ENCODE measurements around the gene CELF4. TPM values are rescaled to one million over a fixed set of nuclear protein-coding genes. Genes with fewer than 3 reads are reported as not detected.
"Not testable (repeated sequence)": the region's sequence is repeated elsewhere in the genome, so short reads cannot be mapped to it uniquely, and the experiment has no call there.

CELF4 gene
- total RNA-seq, 1 donor from 2014 or later = 0.13 TPM

GRCh38 chr18:37361335-37362157 lies 204.1 kb downstream of the CELF4 start:
- DNase-seq (ENCODE audit: low read depth in 2 of 2) = no peak

GRCh38 chr18:37358061-37358460 lies 207.5 kb downstream of the CELF4 start:
- DNase-seq (ENCODE audit: low read depth in 2 of 2) = not testable (repeated sequence)

DNA sequence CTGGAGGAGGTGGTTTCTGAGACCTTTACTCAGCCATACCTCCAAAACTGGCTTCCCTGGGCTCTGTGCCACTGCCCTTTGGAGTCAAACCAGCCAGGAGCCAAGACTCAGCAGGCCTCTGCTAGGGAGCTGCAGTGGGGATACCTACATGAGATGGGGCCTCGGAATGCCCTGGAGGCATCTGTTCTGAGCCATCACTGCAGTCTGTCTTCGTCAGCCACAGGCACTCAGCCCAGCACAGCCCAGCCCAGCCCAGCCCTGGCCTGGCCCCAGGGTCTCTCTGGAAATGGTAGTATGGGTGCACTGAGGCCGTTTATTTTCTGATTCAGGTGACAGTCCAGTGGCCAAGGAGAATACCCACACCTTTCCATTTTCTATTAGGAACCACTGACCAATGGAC lies 209.8 kb downstream of the CELF4 start:
- DNase-seq (ENCODE audit: low read depth in 2 of 2) = no peak

DNA sequence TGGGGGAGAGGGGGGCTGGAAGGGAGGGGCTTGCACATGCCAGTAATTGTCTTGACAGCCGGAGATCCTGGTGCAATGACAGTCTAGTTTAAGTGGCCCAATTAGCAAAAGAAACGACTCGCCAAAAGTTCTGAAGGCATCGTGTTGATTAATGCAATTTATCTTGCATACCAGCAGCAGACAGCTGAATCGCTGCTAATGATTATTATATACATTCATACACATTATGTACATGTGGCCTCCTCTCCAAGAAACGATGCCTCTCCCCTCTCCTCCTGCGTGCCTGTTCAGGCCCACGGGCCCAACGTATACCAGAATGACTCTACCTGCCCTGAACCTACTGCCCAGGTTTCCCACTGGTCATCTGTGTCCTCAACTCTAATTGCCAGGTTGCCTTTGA lies 214.5 kb downstream of the CELF4 start:
- no peak for DNase-seq (ENCODE audit: low read depth in 2 of 2)

- no peak for DNase-seq (ENCODE audit: low read depth in 2 of 2)
Measured at GRCh38 chr18:37348729-37349128, 216.9 kb downstream of the CELF4 start.

DNA sequence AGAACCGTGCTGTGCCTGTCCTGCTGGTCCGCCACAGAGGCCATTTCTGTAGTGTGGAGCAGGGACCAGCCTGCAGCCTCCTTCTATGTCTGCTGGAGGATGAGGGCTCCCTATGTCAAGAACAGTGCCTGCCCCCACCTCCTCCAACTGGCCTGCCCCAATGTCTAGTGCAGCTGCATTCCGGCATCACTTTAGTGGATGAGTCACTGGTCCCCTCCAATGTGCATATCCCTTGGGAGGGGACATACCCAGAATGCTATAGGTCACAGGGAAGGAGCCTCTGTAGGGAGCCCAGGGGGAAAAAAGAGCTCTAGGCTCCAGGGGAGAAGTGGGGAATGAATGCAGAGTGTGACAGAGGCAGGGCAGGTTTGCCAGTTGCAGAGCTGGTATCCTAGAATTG lies 219.6 kb downstream of the CELF4 start:
- no peak for DNase-seq (ENCODE audit: low read depth in 2 of 2)

GRCh38 chr18:37343542-37343851 lies 222.1 kb downstream of the CELF4 start:
- no peak for DNase-seq (ENCODE audit: low read depth in 2 of 2)

GRCh38 chr18:37341473-37342086 lies 224.0 kb downstream of the CELF4 start:
- DNase-seq (ENCODE audit: low read depth in 2 of 2) = no peak

- DNase-seq (ENCODE audit: low read depth in 2 of 2) = no peak
Measured at GRCh38 chr18:37341016-37341415, 224.6 kb downstream of the CELF4 start.

DNA sequence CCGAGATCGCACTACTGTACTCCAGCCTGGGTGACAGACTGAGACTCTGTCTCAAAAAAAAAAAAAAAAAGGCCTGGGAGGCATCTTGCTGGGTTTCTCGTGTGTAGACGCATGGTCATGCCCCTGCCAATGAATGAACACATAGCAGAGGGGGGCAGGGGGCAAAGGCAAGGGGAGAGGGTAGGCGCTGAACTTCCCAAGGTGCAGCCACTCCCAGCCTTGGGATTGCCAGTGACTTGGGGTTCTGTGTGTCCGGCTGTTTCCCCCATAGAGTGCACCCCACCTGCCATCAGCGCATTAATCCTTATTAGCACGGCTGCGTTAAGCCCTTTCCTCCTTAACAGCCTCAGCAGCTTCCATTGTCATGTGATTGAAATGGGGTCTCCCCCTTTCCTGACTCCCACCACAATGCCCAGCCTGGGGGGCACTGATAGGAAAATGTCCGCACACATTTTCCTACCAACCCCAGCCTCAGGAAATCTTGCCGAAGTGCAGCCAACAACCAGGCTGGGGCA lies 225.8 kb downstream of the CELF4 start:
- DNase-seq (ENCODE audit: low read depth in 2 of 2) = no peak

GRCh38 chr18:37336568-37337285 lies 228.9 kb downstream of the CELF4 start:
- DNase-seq (ENCODE audit: low read depth in 2 of 2) = no peak

DNA sequence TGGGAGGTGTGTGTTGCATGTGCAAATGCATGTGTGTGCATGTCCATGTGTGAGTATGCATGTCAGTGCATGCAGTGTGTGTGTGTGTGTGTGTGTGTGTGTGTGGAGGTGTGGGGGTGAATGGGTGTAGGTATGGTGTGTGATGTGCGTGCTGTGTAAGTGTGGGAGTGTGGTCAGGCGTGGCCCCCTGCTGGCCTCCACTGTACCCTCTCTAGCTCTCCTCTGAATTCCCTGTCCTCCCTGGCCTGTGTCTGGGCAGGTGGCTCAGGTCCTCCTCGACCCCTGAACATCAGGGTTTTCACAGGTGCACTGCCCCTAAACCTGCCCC lies 230.2 kb downstream of the CELF4 start:
- DNase-seq (ENCODE audit: low read depth in 2 of 2) = peak in 1 of 2 donors; percentile 34

GRCh38 chr18:37334631-37335408 lies 230.8 kb downstream of the CELF4 start:
- no peak for DNase-seq (ENCODE audit: low read depth in 2 of 2)

DNA sequence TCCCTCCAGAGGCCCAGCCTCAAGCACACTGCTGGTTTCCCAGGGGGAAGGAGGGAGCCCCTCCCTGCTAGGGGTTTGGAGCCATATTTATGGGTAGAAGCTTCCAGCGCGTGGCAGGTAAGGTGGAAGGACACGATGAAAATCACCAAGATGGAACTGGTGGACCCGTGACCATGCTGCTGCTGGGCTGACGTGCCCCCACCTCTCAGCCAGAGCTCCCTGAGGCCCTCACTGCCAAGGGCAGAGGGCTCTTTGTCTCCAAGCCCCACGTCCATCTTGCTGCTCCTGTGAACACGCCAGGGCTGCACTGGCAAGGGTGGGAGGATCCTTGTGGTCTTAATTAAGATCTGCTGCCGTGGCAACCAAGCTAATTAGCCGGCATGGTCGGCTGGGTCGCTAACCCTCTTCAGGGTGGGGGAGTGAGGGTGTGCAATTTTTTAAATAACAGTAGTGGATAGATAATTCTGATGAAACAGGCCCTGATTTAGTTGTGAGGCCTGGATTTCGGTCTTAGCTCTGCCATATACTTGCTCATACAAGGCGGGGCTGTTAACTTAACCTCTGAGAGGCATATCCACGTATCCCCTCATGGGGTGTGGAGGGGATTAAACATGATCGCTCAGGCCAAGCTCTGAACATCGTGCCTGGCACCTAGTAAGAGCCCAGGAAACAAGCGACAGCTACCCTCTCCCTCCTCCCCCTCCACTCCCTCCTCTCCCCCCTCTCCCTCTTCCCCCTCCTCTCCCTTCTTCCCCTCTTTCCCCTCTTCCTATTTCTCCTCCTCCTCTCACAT lies 232.8 kb downstream of the CELF4 start:
- no peak for DNase-seq (ENCODE audit: low read depth in 2 of 2)

DNA sequence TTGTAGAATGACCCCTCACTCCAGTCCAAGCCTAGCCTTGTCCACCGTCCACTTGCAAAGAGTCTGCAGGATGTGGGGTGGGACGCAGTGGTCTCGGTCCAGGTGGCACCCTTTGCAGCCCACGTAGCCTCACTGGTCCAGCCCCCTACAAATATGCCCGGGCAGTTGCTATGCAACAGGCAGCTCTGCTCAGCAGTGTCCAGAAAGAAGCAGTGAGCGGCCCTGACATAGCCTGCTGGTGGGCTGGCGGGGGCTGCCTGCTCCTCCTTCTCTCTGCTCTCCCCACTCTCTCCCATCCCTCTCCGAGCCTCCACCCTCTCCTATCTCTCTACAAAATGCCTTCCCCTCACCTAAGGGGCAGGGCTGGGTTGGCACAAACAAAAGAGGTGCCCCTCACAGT lies 233.4 kb downstream of the CELF4 start:
- no peak for DNase-seq (ENCODE audit: low read depth in 2 of 2)

DNA sequence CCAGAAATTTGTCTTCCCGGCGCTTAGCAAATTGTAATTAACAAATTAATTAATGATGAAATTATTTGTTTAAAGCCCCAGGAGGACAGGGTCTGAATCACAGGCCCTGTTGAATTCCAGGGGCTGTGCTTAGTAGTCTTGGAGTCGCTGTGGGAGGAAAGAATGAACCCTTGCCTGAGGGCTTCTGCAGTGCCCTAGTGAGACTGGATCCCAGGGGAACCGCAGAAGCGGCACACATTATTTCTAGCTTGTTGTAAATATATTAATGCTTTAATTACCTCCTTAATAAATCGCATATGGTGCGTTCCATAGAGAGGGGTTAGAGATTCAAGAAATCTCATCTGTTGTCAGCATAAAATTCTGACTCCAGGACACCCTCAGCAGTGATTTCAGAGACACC lies 235.4 kb downstream of the CELF4 start:
- no peak for DNase-seq (ENCODE audit: low read depth in 2 of 2)

GRCh38 chr18:37328946-37329719 lies 236.5 kb downstream of the CELF4 start:
- DNase-seq (ENCODE audit: low read depth in 2 of 2) = no peak

- DNase-seq (ENCODE audit: low read depth in 2 of 2) = no peak
Measured at GRCh38 chr18:37327063-37327577, 238.5 kb downstream of the CELF4 start.

- peak in 1 of 2 donors; percentile 30 for DNase-seq (ENCODE audit: low read depth in 2 of 2)
Measured at GRCh38 chr18:37322492-37323035, 243.0 kb downstream of the CELF4 start.

All from dermis microvascular lymphatic vessel endothelial cell (primary cell).